RPMI8226 (cell line): Measurements from ENCODE around the gene RNF182.
"Not testable (repeated sequence)": the region's sequence is repeated elsewhere in the genome, so short reads cannot be mapped to it uniquely, and the experiment has no call there.

Experiments used
- DNase-seq: peaks from one replicate; pipeline ENCODE4 v3.0.0-alpha.2; 2015

RNF182 gene

DNA sequence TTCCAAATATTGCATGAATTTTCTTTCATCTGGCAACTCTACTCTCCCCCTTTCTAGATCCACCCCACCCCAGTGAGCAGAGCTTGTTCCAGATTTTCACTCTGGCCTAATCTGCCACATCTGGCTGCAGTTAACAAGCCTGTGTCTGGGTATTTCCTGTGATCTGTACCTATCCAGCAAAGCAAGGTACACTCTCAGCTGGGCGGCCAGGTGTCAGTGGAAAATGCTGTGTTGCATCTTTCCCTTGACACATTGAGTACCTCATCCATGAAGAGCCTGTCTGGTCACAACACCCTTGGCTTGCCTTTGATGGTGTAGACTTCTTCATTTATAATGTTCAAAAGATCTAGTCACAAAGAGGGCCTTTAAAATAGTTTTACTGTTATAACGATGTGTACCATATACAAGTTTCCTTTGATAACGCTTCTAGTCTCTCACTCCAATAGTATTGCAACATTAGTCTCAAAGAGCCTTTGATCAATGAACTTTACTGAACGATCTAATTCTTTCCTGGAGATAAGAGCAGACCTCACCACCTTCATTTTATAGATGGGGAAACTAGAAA, 6.0 kb upstream of the RNF182 start:
- DNase-seq, result peak; percentile 82

DNA sequence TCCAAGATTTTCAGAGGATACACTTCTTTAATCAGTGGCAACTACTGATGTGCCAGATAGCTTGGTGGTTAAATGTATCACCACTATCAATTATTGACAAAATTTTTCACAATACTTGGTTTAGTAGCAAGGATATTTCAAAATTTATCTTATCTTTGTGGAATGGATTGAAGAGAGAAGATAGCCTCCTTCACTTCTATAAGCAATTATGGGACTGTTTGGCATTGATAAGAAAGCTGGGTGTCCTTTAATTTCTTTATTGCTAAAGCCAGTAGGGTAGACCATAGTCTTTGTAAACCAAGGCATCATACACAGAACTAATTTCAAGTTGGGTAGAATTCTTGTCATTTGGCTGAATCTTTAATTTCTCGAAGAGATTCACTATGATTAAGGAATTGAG, 4.9 kb upstream of the RNF182 start:
- DNase-seq, result no peak

DNA sequence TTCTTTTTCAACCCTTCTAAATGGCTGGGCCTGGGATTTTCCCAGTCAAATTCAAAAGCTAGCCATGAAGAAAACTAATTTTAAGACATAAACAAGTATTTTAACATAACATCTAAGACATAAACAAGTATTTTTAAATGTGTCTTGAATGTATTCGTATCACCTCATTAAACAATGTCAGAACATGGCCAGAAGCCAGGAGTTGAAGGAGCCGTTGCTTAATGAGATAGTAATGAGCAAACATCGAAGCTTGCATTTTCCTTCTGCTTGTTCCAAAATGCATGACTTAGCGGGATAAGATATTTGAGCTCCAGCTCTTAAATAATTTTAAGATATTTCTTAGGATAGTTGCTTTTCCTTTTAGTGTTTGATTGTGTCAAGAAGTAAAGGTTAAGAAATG, 4.2 kb upstream of the RNF182 start:
- DNase-seq, result no peak

DNA sequence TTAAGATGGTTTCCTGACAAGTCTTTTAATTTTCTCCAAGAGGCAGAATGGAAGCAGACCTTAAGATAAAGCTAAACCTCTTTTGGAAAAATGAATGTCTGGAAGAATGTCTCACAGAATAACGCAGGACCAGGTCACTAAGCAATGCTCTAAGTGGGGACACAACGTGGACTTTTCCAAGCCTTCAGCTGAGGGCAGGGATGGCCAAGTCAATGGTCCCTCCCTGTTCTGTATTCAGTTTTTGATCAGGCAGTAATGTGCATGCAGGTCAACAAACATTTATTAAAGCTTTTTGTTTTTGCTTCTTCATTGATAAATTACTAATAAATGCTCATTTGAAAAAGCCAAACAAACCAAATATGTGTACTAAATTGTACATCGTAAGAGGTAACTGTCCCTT, 2.0 kb upstream of the RNF182 start:
- no peak for DNase-seq

DNA sequence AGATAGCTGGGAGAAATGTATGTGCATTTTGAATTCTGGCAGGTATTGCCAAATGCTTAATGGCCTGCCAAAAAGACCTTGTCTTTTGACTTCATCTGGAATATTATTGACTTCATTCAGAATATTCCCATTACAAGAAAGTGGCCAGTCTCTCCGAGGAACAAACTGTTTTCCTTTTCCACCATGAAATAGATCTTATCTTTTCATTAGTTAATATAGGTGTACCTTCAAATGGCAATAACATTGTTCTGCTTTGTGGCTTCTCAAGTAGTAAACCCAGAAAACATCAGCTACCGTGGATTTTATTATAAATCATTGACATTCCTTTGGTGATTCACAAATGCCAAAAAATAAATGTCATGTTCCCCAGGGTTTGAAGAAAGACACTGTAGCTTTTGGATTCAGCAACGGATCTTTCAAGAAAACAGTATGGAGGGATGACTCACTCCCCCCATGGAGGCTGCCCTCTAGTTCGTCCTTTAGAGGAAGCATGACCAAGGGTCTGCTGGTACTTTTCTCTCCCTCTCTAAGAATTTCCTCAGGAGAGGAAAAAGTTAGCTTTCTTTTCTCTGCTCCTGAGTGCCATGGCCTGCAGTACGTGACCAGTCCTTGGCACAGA, 1.1 kb upstream of the RNF182 start:
- DNase-seq, result no peak

DNA sequence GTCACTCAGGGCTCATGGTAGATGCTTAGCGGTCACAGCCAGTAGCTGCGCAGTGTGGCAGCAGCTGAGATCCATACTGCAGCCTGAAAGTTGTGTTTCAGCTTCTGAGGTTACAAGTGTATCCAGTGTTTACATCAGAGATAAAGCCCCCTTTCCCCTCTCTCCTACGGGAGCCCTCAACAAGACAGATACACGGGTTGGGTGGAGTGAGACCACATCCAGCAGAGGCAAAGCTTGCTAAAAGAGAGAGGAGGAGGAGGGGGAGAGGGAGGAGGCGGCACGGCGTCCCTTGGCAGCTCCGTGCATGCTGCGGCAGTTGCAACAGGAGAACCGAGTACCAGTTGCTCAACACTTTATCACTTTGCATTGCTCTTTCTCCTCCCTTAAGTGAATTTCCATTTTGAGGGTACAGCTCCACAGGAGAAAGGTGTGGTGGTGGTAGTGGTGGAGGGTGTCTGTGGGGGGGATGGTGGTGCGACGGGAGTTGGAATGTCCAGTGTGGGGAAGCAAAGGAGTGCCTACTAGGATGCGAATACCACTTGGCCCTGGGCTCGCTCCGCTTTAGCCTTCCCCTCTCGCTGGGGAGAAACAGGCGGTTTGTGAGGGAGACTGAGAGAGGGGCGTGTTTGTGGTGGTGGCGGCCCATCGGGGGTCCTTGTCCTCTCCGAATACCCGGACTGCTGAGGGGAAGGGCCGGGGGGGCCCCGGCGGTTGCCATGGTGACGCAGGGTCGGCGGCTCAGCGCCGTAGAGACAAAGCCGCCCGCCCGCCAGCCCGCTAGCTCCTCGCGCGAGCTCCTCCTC, 405 bp upstream of the RNF182 start:
- DNase-seq, result no peak

DNA sequence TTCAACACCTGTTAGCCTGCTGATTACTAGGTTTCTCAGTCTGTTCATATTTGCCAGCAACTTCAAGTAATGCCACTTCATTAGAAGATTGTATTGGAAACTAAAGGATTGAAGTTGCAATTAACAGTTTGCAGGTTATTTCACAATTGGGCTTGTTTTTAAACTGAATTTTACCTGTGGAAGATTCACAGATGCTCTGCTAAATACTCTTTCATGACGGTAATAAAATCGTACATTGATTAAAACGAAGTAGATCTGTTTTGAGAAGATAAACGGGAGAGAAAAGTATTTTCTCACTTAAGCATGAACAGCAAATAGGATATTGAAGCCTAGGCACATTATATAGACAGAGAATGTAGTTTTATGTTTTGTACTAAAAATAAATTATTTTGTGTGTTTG, 1.6 kb downstream of the RNF182 start:
- no peak for DNase-seq

DNA sequence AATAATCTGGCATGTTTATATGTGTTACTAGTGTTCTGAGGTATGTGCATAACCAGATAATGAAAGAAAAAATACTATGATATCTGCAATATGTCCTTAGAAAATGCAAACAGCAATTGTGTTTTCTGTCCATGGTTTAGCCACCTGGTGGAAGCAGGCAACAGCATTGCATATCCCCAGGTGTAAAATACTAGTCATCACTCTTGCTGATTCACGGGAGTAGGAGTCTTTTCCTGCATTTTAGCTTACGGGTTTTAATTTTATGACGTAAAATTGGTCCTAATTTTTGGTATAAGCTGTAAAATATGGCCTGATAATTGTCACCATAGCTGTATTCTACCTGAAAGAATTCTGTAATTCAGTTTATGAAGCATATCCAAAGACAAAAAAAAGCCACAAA, 2.5 kb downstream of the RNF182 start:
- no peak for DNase-seq

DNA sequence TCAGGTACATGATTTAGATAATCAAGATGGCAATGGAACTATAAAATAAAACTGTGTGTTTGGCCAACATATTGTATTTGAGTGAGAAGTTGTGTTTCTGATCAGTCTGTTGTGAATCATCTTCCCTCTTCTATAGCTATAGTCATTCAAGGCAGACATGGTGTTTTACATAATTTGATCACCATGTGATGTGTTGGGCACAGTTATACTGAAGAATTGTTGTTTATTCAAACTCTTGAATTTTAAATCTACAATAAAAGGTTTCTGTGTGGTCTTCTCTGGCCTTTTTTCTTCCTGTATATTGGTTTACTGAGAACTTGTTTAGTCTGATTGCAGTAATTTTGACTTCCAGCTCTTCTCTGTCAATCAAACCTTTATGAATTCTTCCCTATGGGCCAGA, 4.4 kb downstream of the RNF182 start:
- no peak for DNase-seq

DNA sequence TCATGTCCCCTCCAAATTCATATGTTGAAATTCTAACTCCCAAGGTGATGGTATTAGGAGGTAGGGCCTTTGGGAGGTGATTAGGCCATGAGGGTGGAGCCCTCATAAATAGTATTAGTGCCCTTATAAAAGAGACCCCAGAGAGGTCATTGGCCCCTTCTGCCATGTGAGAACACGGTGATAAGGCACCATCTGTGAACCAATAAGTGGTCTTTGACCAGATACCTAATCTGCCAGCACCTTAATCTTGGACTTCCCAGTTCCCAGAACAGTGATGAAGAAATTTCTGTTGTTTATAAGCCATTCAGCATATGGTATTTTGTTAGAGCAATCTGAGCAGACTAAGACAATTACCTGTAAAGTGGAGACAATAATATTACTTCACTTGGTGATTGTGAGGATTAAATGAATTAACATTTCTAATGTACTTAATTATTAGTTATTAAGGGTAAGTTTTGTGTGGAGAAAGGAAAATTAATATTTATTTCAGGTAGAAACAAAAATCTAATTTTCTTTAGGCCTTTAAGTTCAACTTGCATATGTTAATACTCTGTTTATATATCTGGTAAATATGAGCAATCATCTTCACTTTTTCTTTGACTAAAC, 7.1 kb downstream of the RNF182 start:
- DNase-seq, result no peak

DNA sequence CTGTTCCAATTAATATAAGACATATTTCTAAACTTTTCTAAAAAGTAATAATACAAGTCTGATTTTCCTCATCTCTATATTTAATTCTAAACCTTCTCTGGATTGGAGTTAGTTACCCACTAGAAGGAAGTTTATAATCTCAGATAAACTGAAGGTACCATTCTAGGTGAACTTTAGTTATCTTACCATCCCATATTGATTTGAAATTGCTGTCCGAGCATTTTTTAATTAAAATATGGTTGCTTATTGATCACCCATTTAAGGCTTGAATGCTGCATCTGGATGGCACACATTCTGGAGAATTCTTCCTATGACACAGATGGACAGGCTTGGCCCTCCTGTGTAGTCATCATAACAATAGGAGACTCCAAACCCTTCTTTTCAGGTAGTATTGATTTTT, 8.0 kb downstream of the RNF182 start:
- no peak for DNase-seq

DNA sequence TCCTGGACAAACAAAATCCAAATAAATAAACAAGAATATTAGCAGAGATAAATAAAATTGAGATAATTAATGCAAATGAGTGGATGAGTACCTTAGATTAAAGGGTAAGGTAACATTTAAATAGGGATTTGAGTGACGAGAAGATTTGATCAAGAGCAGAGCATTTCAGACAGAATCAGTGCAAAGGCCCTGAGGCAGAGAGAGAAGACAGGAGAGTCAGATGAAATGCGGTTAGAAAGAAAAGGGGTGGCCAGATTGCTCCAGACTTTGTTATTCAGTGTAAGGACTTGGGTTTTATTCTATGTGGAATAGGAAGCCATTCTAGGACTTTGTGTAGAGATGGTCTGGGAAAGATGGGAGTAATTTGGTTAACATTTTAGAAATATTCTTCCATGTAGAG, 10.0 kb downstream of the RNF182 start:
- no peak for DNase-seq

DNA sequence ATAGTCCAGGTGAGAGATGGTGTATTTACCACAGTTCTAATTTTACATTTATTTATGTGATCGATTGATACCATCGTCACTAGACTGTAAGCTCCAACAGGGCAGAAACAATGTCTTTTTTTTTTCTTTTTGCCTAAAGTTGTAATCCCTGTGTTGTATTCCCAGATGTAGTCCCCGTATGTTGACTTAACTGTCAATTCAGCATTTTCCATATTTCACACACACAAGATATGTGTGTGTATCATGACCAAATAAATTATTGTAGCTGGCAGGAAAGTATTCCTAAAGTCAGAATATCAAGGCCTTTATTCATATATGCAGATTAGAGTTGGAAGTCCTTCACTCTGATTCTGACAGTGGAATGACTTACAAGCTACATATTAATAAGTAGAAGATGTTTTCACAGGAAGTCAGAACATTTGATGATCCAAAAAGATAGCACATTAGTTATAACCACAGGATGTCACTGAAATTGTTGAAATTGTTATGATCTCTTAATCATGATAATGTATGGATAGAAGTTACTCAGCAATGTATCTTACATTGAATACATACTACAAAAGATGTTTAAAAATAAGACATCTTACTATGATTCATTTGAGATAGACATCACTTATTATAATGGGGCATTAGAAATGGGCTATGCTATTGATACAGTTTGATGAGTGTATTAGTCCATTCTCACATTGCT, 10.6 kb downstream of the RNF182 start:
- DNase-seq, result no peak

DNA sequence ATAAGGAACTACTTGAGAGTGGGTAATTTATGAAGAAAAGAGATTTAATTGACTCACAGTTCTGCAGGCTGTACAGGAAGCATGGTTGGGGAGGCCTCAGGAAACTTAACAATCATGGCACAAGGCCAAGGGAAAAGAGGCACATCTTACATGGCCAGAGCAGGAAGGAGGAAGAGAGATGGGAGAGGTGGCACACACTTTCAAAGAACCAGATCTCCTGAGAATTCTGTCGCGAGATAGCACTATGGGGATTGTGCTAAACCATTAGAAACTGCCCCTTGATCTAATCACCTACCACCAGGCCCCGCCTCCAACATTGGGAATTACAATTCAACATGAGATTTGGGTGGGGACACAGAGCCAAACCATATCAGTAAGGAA, 11.1 kb downstream of the RNF182 start:
- not testable (repeated sequence) for DNase-seq

DNA sequence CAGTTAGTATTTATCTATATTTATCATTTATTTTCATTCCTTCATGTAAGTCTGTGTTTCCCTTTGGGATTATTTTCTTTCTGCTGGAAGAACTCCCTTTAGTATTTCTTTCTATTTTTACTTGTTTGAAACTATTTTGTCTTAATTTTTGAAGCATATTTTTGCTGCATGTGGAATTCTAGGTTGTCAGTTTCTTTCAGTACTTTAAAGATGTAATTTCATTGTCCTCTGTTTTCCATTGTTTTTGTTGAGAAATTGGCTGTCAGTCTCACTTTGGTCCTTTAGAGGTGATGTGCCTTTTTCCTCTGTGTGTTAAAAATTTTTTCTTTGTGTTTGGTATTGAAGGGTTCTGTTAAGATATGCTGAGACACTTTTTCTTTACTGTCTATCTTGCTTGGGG, 17.1 kb downstream of the RNF182 start:
- no peak for DNase-seq

DNA sequence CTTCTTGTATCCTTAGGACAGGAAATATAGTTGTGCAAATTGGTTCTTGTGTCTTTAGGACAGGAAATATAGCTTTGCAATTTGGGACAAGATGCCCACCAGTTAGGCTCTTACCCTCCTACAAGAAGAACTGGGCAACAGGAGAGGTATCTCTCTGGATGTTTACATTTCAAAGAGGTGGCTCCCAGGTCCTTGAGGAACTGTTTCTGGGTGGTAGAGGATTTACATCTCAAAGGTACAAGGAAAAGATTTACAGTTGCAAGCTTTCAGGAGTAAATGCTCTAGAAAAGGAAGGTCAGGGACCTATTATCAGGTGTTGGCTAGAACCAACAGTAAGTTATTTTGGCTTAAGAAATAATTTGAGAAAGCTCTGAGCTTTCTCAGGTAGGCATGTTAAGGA, 19.2 kb downstream of the RNF182 start:
- DNase-seq, result no peak

DNA sequence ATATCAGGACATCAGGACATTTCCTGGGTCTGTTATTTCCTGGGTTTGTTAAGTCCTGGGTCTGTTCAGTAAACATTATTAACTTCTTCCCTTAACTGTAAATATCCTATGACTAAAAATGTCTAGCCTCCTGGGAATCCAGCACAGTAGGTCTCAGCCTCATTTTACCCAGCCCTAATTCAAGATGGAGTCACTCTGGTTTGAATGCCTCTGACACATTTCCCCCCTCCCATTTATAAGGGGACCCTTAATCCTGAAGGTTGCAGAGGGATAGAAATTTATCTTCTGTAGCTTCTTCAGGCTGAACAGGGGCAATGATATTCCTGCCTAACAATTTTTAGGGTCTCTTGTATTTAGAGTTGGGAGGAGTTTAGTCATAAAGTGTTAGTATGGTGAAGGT, 21.8 kb downstream of the RNF182 start:
- DNase-seq, result no peak

DNA sequence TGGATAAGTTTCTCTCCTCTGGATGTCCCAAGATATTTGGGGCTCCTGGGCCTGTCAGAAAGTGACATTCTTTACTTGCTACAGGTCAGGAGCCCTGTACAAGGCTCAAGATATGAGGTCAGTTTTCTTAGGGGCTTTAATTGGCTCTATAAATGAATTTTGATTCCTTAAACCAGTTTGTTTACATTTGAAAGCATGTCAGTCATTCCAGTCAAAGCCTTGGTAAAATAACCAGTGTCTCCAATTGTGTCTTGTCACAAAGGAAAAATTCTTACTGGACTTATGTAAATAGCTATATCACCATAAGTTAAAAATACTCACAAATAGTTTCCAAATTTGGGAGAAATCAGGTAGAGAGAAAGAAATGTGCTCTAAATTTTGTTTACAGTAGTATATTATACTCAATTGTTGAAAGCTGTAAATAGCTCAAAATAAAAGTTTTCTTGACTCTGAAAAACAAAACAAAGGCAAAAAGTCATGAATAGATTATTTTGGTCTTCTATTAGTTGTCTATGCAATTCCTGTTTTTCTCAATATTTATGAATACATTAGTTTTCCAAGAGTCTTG, 22.9 kb downstream of the RNF182 start:
- DNase-seq, result no peak

DNA sequence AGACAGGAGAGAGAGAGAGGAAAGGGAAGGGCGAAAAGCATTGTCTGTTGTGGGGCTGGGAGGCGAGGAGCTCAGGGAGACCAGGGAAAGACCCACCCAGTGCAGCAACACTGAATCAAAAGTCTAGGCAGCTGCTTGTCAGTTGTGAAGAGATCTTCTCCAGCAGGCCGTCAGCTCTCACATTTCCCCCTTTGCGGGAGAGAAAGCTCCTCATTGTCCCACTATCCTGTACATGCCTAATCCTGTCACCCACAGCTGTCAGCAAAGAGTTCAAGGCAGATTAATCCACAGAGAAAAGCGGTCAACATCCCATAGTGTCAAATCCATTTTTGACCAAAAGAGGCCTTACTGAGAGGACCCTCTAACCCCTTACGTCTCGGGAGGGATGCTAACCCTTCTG, 27.3 kb downstream of the RNF182 start:
- no peak for DNase-seq

DNA sequence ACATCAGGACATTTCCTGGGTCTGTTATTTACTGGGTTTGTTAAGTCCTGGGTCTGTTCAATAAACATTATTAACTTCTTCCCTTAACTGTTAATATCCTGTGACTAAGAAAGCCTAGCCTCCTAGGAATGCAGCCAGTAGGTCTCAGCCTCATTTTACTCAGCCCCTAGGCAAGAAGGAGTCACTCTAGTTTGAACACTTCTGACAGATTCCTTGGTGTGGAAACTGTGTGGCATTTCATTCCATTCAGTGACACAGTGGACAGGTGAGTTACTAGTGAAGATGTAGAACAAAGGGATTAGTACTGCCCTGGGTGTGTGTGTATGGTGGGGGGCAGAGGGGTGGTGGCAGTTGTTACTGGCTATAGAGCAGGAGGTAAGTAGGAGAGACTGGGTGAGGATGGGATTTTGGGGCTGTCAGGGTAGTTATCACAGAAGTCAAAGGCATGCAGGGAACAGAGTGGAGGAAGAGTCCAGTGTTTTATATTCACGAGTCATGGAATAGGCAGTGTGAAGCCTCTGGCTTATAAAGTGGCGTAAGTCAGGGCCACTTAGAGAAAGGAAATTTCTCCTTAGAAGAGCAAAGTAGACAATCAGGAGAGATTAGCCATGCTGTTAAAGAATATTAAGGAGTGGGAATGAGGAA, 28.4 kb downstream of the RNF182 start:
- no peak for DNase-seq

DNA sequence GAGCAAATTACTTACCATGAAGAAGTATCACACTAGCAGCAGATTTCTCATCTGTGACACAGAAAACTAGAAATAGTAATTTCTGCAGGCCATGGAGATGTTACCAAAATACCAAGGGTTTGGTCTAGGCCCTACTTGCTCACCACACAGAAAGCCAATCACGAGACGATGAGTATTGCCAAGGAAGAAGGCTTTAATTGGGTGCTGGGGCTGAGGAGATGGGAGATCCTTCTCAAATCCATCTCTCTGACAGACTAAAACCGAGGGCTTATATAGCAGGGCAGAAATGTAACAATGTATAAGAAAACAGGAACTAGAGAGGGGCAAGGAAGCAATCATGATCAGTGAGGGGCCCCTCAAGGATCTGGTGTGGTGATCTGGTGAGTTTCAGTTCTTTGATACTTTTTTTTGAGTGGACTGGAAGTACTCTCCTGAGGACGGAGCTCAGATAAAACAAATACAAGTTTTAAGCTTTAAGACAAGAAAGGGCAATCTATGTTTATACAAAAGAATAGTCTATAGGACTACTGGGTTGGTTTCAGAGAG, 40.9 kb downstream of the RNF182 start:
- DNase-seq, result no peak

DNA sequence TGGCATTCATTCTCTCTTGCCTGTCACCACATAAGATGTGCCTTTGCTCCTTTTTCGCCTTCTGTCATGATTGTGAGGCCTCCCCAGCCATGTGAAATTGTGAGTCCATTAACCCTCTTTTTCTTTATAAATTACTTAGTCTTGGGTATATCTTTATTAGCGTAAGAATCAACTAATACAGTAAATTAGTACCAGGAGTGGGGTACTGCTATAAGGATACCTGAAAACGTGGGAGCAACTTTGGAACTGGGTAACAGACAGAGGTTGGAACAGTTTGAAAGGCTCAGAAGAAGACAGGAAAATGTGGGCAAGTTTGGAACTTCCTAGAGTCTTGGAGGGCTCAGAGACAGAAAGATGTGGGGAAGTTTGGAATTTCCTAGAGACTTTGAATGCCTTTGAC, 46.6 kb downstream of the RNF182 start:
- DNase-seq, result no peak
